K562 (cell line): ENCODE data around the gene AP5Z1. TPM values are rescaled to one million over a fixed set of nuclear protein-coding genes. Genes with fewer than 3 reads are reported as not detected.

Source experiments
- ATAC-seq: fragments of 200-7000 bp; cut with Tn5 transposase; 3 replicates; pipeline ENCODE4 v1.9.1; 2020; ENCODE audit warnings: moderate library complexity
- BruUV-seq: library from RNA; stranded (reverse); fragments of 400-500 nt; replicated peaks from 2 replicates; lab custom pipeline; 2021; lab: Mats Ljungman, UMichigan
- CTCF ChIA-PET: fragments of 300-600 bp; formaldehyde crosslinking; extraction: SDS; loops from one replicate; lab custom pipeline; 2021; ENCODE audit warnings: low intra/inter-chr PET ratio; lab: Yijun Ruan, JAX
- POLR2A ChIA-PET: fragments of 300-600, 350-650 bp; sonication (Branson Sonifier 250); formaldehyde crosslinking; extraction: SDS; loops from one replicate; lab custom pipeline; 2021; ENCODE audit warnings: antibody characterized with exemption, inconsistent platforms; lab: Yijun Ruan, JAX
- DNase-seq, 4 experiments: peaks; one replicate each; pipeline versions ENCODE4 v3.0.0 to v3.0.0-alpha.2; 2011 to 2018; ENCODE audit warnings: low spot score in 3 of 4, mixed read lengths in 3 of 4; ENCODE audit errors: extremely low read depth in 1 of 4
- FAIRE-seq: peaks from 2 replicates; lab custom pipeline; 2011; peaks lifted over from hg19 to GRCh38; lab: Jason Lieb, UNC
- H2AFZ ChIP-seq: 2 replicates; pipeline ENCODE4 v1.6.0; 2011; ENCODE audit warnings: low read depth, low read length, control low read depth, inconsistent platforms
- H3K27ac ChIP-seq: fragments of 200-600 bp; 3 replicates; pipeline ENCODE4 v1.8.0; 2011; ENCODE audit warnings: low read depth, mild to moderate bottlenecking, control low read depth, inconsistent platforms, low read length, moderate library complexity, mixed read lengths; ENCODE audit errors: extremely low read depth
- H3K27me3 ChIP-seq, 2 experiments: fragments of 300-600 bp in 1 of 2; 2 replicates in 1 of 2; 3 replicates in 1 of 2; pipeline versions ENCODE4 v1.6.0 to v1.8.0; 2011; ENCODE audit warnings: inconsistent platforms in 2 of 2, low read length in 2 of 2, mild to moderate bottlenecking in 1 of 2, mixed read lengths in 1 of 2, moderate library complexity in 1 of 2; ENCODE audit not compliant: control insufficient read depth in 2 of 2, insufficient read depth in 2 of 2
- H3K36me3 ChIP-seq: fragments of 300-600 bp; 3 replicates; pipeline ENCODE4 v1.8.0; 2011; ENCODE audit warnings: mild to moderate bottlenecking, low read length, inconsistent platforms; ENCODE audit not compliant: control insufficient read depth, insufficient read depth
- H3K4me1 ChIP-seq, 2 experiments: fragments of 200-600 bp in 1 of 2; replicated peaks in 1 of 2; 2 replicates in 1 of 2; 3 replicates in 1 of 2; pipeline versions ENCODE4 v1.5.1 to v1.8.0; 2011; ENCODE audit warnings: inconsistent platforms in 2 of 2, low read length in 2 of 2, mild to moderate bottlenecking in 1 of 2, mixed read lengths in 1 of 2, moderate library complexity in 1 of 2; ENCODE audit not compliant: control insufficient read depth in 2 of 2, insufficient read depth in 2 of 2
- H3K4me2 ChIP-seq: 2 replicates; pipeline ENCODE4 v1.6.1; 2011; ENCODE audit warnings: low read length, control low read depth, inconsistent platforms, mixed read lengths; ENCODE audit not compliant: insufficient read depth
- H3K4me3 ChIP-seq: fragments of 200-600 bp; sonication (generic), shearing (Covaris generic); 2 replicates; pipeline ENCODE4 v1.5.1; 2016; ENCODE audit warnings: control low read depth, inconsistent platforms
- H3K79me2 ChIP-seq: fragments of 200-600 bp; 3 replicates; pipeline ENCODE4 v1.8.0; 2011; ENCODE audit warnings: low read length, inconsistent platforms; ENCODE audit not compliant: control insufficient read depth, insufficient read depth
- H3K9ac ChIP-seq, 2 experiments: 2 replicates each; pipeline versions ENCODE4 v1.6.0 to v1.6.1; 2011; ENCODE audit warnings: low read depth in 2 of 2, low read length in 2 of 2, control low read depth in 1 of 2, inconsistent platforms in 1 of 2, mild to moderate bottlenecking in 1 of 2, mixed read lengths in 1 of 2; ENCODE audit not compliant: insufficient read depth in 1 of 2
- H3K9me1 ChIP-seq: one replicate; pipeline ENCODE4 v1.6.0; 2011; ENCODE audit warnings: inconsistent platforms, mild to moderate bottlenecking, low read length, moderate library complexity; ENCODE audit not compliant: control insufficient read depth, insufficient read depth
- H3K9me3 ChIP-seq: replicated peaks from 2 replicates; pipeline ENCODE4 v1.5.1; 2011; ENCODE audit warnings: low read depth, low read length, inconsistent platforms; ENCODE audit not compliant: control insufficient read depth, insufficient read depth
- H4K20me1 ChIP-seq: replicated peaks from 2 replicates; pipeline ENCODE4 v1.6.1; 2011; ENCODE audit warnings: low read length, inconsistent platforms, mixed read lengths; ENCODE audit not compliant: control insufficient read depth, insufficient read depth
- HNRNPLL ChIP-seq: fragments of 200-400 bp; formaldehyde crosslinking; IDR thresholded peaks from 2 replicates; pipeline ENCODE4 v1.6.1; 2017; ENCODE audit warnings: low read length, low read depth, mild to moderate bottlenecking; ENCODE audit not compliant: poor library complexity, severe bottlenecking
- KLF6 ChIP-seq: fragments of 250-450 bp; sonication (Bioruptor Pico); IDR thresholded peaks from 2 replicates; pipeline ENCODE4 v1.4.0; 2020; ENCODE audit warnings: mild to moderate bottlenecking, moderate library complexity, borderline replicate concordance
- NRF1 ChIP-seq, 2 experiments: fragments of 450-650 bp; IDR thresholded peaks in 1 of 2; conservative IDR thresholded peaks in 1 of 2; 2 replicates each; pipeline ENCODE4 v1.6.1; 2014; ENCODE audit warnings: mild to moderate bottlenecking in 2 of 2
- RBFOX2 ChIP-seq: fragments of 200-400 bp; formaldehyde crosslinking; IDR thresholded peaks from 2 replicates; pipeline ENCODE4 v1.6.1; 2017; ENCODE audit warnings: low read depth, mild to moderate bottlenecking, low read length, moderate library complexity
- SRSF1 ChIP-seq: fragments of 200-400 bp; formaldehyde crosslinking; IDR thresholded peaks from 2 replicates; pipeline ENCODE4 v1.6.1; 2017; ENCODE audit warnings: mild to moderate bottlenecking, low read depth, low read length, moderate library complexity
- ZNF124 ChIP-seq: sonication (generic); formaldehyde crosslinking; IDR thresholded peaks from 2 replicates; pipeline ENCODE4 v1.8.1; 2022; ENCODE audit warnings: missing genetic modification reagents
- ZNF143 ChIP-seq: sonication (generic); formaldehyde crosslinking; IDR thresholded peaks from 2 replicates; pipeline ENCODE4 v1.9.0; 2022; ENCODE audit warnings: mild to moderate bottlenecking, missing genetic modification reagents
- ZNF23 ChIP-seq: fragments of 250-450 bp; sonication (Bioruptor Pico); IDR thresholded peaks from 2 replicates; pipeline ENCODE4 v1.4.0; 2020; ENCODE audit warnings: mild to moderate bottlenecking
- ZNF584 ChIP-seq: fragments of 200-800 bp; sonication (Bioruptor generic); IDR thresholded peaks from 2 replicates; pipeline ENCODE4 v1.6.1; 2016; ENCODE audit warnings: low read depth, mild to moderate bottlenecking, missing genetic modification characterization, missing compliant biosample characterization
- WGBS: fragments of 100-300 bp; shearing (Covaris generic); methylation state at CpG from one replicate; pipeline ENCODE4 v1.1.6; 2016; ENCODE audit warnings: low coverage, mixed read lengths; ENCODE audit not compliant: insufficient coverage; ENCODE audit errors: missing lambda C conversion rate; 5-methylcytosine and 5-hydroxymethylcytosine counted together
- in situ Hi-C: fragments of 300-500 bp; cut with MboI; formaldehyde crosslinking; loops from 4 replicates; pipeline ENCODE4 v1.15.0; 2018; ENCODE audit warnings: inconsistent platforms, mixed read lengths
- intact Hi-C: fragments of 100-400 bp; cut with micrococcal nuclease; formaldehyde crosslinking; loops from 2 replicates; pipeline ENCODE4 v1.14.2; 2022
- polyA plus RNA-seq, 8 experiments: library from polyadenylated mRNA; depleted of rRNA in 4 of 8; stranded (reverse) in 5 of 8; unstranded in 3 of 8; fragments of >200 nt; fragmentation: Nextera tagmentation in 2 of 8; fragmentation: Illumina TruSeq in 1 of 8; extraction: Ambion mirVana in 2 of 8; extraction: Trizol in 1 of 8; gene quantifications; 2 replicates each; pipeline versions ENCODE4 v1.2.1 to v1.2.3, GENCODE V29; 2011 to 2014; ENCODE audit warnings: inconsistent platforms in 1 of 8, missing spikeins in 1 of 8
- total RNA-seq, 7 experiments: library from RNA; depleted of rRNA in 6 of 7; stranded (reverse); fragments of >200 nt in 6 of 7; fragmentation: Illumina TruSeq in 2 of 7; extraction: Trizol in 2 of 7; gene quantifications; 2 replicates each; pipeline versions ENCODE4 v1.2.1 to v1.2.3, GENCODE V29; 2011 to 2021; ENCODE audit warnings: low replicate concordance in 1 of 7

The AP5Z1 gene
- total and polyA plus RNA-seq, 9 of the 15 experiments (the other 6 are each of a cell fraction or from before 2014, with no cell fraction given): 0.06 to 31.1 (median 6.4) TPM

GRCh38 chr7:4786015-4786414, 10.6 kb downstream of the AP5Z1 start (continued):
- TF ChIP-seq KLF6 (CRISPR knock-in tag) (no peak), ZNF584 (CRISPR knock-in tag) (no peak), ZNF124 (no peak)

GRCh38 chr7:4787541-4787940, 12.1 kb downstream of the AP5Z1 start:
- 91% methylated on average over 12 of the region's 17 CpGs for WGBS
- no peaks in the 10 kb centered on the region for H3K79me2 ChIP-seq
- ATAC-seq: no peak
- H2AFZ ChIP-seq: no peak overlapping the region
- H3K9me3 ChIP-seq: no peaks in the 10 kb centered on the region
- CTCF ChIA-PET: no interaction called here
- peaks cover 0 to 36% of the 10 kb centered on the region in 2 experiments; a peak in 2 of 5 replicates for H3K4me1 ChIP-seq
- H3K27ac ChIP-seq: no peak overlapping the region
- POLR2A ChIA-PET: interaction anchor here (0.7 to 1.2 kb wide), 2 partner anchors 12 to 41 kb away, joined by 3 to 4 read pairs; partner anchors contain the start of gene AP5Z1
- no peak overlapping the region for H3K4me2 ChIP-seq
- no peak for DNase-seq
- peaks cover 57% of the 10 kb centered on the region; the same call in 1 of the 3 replicates for H3K36me3 ChIP-seq
- no peak overlapping the region for H3K4me3 ChIP-seq
- TF ChIP-seq ZNF23 (CRISPR knock-in tag) (no peak), HNRNPLL (no peak), NRF1 (conservative IDR thresholded peaks at IDR 0.05 in 1 of 2, IDR thresholded peaks at IDR 0.05 in 1 of 2) (no peak), ZNF143 (no peak), RBFOX2 (peak; percentile 24; the same call in 1 of the 2 replicates), SRSF1 (no peak)
- no peaks in the 10 kb centered on the region for H4K20me1 ChIP-seq
- intact Hi-C loops: no loop called here
- H3K9me1 ChIP-seq: no peaks in the 10 kb centered on the region
- FAIRE-seq: no peak
- peak overlapping the region in 1 of 2 experiments; percentile 35; a peak in 1 of 4 replicates for H3K9ac ChIP-seq
- in situ Hi-C loops: no loop called here
- H3K27me3 ChIP-seq: no peaks in the 10 kb centered on the region
- no TSS peak for BruUV-seq
